ENCODE results near the gene ARHGEF1. TPM values are rescaled to one million over a fixed set of nuclear protein-coding genes. Genes with fewer than 3 reads are reported as not detected.

ARHGEF1 gene
- polyA plus RNA-seq, 1 donor (not counting 4 experiments of a cell fraction or from before 2014, with no cell fraction given), result 30.5 TPM

- DNase-seq (ENCODE audit: low read depth, low spot score), result no peak
- Histone ChIP-seq H3K27ac (ENCODE audit: control insufficient read depth, insufficient read depth, low read length) (no peak overlapping the region), H2AFZ (ENCODE audit: control insufficient read depth, low read length) (no peak overlapping the region), H3K9me1 (ENCODE audit: control insufficient read depth, extremely low read depth, insufficient read depth, low read length) (peaks cover 2% of the 10 kb centered on the region), H3K9ac (ENCODE audit: control insufficient read depth, extremely low read depth, insufficient read depth, low read length) (no peak overlapping the region), H4K20me1 (ENCODE audit: control insufficient read depth, extremely low read depth, insufficient read depth, low read length) (no peaks in the 10 kb centered on the region), H3K4me3 (ENCODE audit: control insufficient read depth in 2 of 3, extremely low read depth in 1 of 3, insufficient read depth in 2 of 3, low read depth in 1 of 3, low read length in 3 of 3) (no peak overlapping the region), H3K9me3 (ENCODE audit: control insufficient read depth, low read depth, low read length) (no peaks in the 10 kb centered on the region), H3K4me2 (ENCODE audit: control insufficient read depth, extremely low read depth, insufficient read depth, low read depth, low read length) (no peak overlapping the region), H3K79me2 (ENCODE audit: control insufficient read depth, insufficient read depth, low read length) (peaks cover 27% of the 10 kb centered on the region), H3K27me3 (ENCODE audit: control insufficient read depth, extremely low read depth, insufficient read depth, low read length) (no peaks in the 10 kb centered on the region), H3K36me3 (ENCODE audit: control insufficient read depth in 2 of 2, extremely low read depth in 1 of 2, insufficient read depth in 2 of 2, low read length in 2 of 2) (peaks cover 41 to 46% of the 10 kb centered on the region in 2 experiments), H3K4me1 (ENCODE audit: control insufficient read depth, extremely low read depth, insufficient read depth, low read length) (peaks cover 13% of the 10 kb centered on the region)
- no peak for TF ChIP-seq EZH2 (IDR thresholded peaks at IDR 0.05; ENCODE audit: low read length)
- dilution Hi-C loops (cut with MboI; ENCODE audit: extremely low pct_ligation_motif_present, low sequenced_read_pairs), result no loop called here
- FAIRE-seq, result no peak
Observed at GRCh38 chr19:41892173-41892902, 9.4 kb downstream of the ARHGEF1 start.

GRCh38 chr19:41893899-41894298 lies 10.9 kb downstream of the ARHGEF1 start:
- Histone ChIP-seq H3K36me3 (ENCODE audit: control insufficient read depth in 2 of 2, extremely low read depth in 1 of 2, insufficient read depth in 2 of 2, low read length in 2 of 2) (peaks cover 35 to 51% of the 10 kb centered on the region in 2 experiments), H3K4me3 (ENCODE audit: control insufficient read depth in 2 of 3, extremely low read depth in 1 of 3, insufficient read depth in 2 of 3, low read depth in 1 of 3, low read length in 3 of 3) (no peak overlapping the region), H3K27me3 (ENCODE audit: control insufficient read depth, extremely low read depth, insufficient read depth, low read length) (no peaks in the 10 kb centered on the region), H3K4me2 (ENCODE audit: control insufficient read depth, extremely low read depth, insufficient read depth, low read depth, low read length) (no peak overlapping the region), H3K4me1 (ENCODE audit: control insufficient read depth, extremely low read depth, insufficient read depth, low read length) (no peaks in the 10 kb centered on the region), H3K9me1 (ENCODE audit: control insufficient read depth, extremely low read depth, insufficient read depth, low read length) (no peaks in the 10 kb centered on the region), H3K79me2 (ENCODE audit: control insufficient read depth, insufficient read depth, low read length) (peaks cover 17% of the 10 kb centered on the region), H4K20me1 (ENCODE audit: control insufficient read depth, extremely low read depth, insufficient read depth, low read length) (no peaks in the 10 kb centered on the region), H3K9me3 (ENCODE audit: control insufficient read depth, low read depth, low read length) (no peaks in the 10 kb centered on the region), H2AFZ (ENCODE audit: control insufficient read depth, low read length) (no peak overlapping the region), H3K27ac (ENCODE audit: control insufficient read depth, insufficient read depth, low read length) (no peak overlapping the region), H3K9ac (ENCODE audit: control insufficient read depth, extremely low read depth, insufficient read depth, low read length) (no peak overlapping the region)
- DNase-seq (ENCODE audit: low read depth, low spot score) (no peak), FAIRE-seq (no peak)
- TF ChIP-seq EZH2 (IDR thresholded peaks at IDR 0.05; ENCODE audit: low read length) (no peak), CTCF (optimal IDR thresholded peaks at IDR 0.05 in 1 of 3, IDR thresholded peaks at IDR 0.05 in 1 of 3, conservative IDR thresholded peaks at IDR 0.05 in 1 of 3; ENCODE audit: extremely low read depth in 1 of 3, insufficient read depth in 2 of 3, low read length in 3 of 3) (peak in 1 of 3 experiments; percentile 19)
- dilution Hi-C loops (cut with MboI; ENCODE audit: extremely low pct_ligation_motif_present, low sequenced_read_pairs), result no loop called here
